SK-N-SH treated with all-trans-retinoic acid at 6 μM for 48 hours (cell line): ENCODE data around the gene FES.

Experiments
- ATAC-seq: fragments of 200-7000 bp; cut with Tn5 transposase; 3 replicates; pipeline ENCODE4 v1.9.1; 2020; ENCODE audit warnings: mild to moderate bottlenecking, moderate library complexity
- ARNTL ChIP-seq: fragments of 450-650 bp; formaldehyde crosslinking; IDR thresholded peaks from 2 replicates; pipeline ENCODE4 v1.5.0; 2020; ENCODE audit warnings: low read depth, mild to moderate bottlenecking, moderate library complexity, borderline replicate concordance
- BACH2 ChIP-seq: fragments of 250-450 bp; sonication (Bioruptor Pico); IDR thresholded peaks from 2 replicates; pipeline ENCODE4 v1.9.0; 2021; ENCODE audit warnings: mild to moderate bottlenecking, borderline replicate concordance
- CSDC2 ChIP-seq: fragments of 250-450 bp; sonication (Bioruptor Pico); IDR thresholded peaks from 2 replicates; pipeline ENCODE4 v1.5.0; 2020; ENCODE audit warnings: mild to moderate bottlenecking, moderate library complexity
- ESRRG ChIP-seq: fragments of 250-450 bp; sonication (Bioruptor Pico); IDR thresholded peaks from 2 replicates; pipeline ENCODE4 v1.6.1; 2021; ENCODE audit warnings: mild to moderate bottlenecking
- OSR1 ChIP-seq: fragments of 250-450 bp; sonication (Bioruptor Pico); IDR thresholded peaks from 2 replicates; pipeline ENCODE4 v1.8.0; 2022; ENCODE audit warnings: moderate library complexity, mild to moderate bottlenecking, inconsistent platforms
- PATZ1 ChIP-seq: fragments of 250-450 bp; sonication (Bioruptor Pico); IDR thresholded peaks from 2 replicates; pipeline ENCODE4 v1.8.0; 2020; ENCODE audit warnings: mild to moderate bottlenecking, moderate library complexity, borderline replicate concordance
- RARB ChIP-seq: fragments of 250-450 bp; sonication (Bioruptor Pico); IDR thresholded peaks from 2 replicates; pipeline ENCODE4 v1.8.0; 2021; ENCODE audit warnings: mild to moderate bottlenecking, moderate library complexity
- SNAI2 ChIP-seq: fragments of 250-450 bp; sonication (Bioruptor Pico); IDR thresholded peaks from 2 replicates; pipeline ENCODE4 v1.5.0; 2020; ENCODE audit warnings: mild to moderate bottlenecking, moderate library complexity
- TOX ChIP-seq: fragments of 250-450 bp; sonication (Bioruptor Pico); IDR thresholded peaks from 2 replicates; pipeline ENCODE4 v1.8.0; 2021; ENCODE audit warnings: mild to moderate bottlenecking, moderate library complexity, borderline replicate concordance
- TSHZ2 ChIP-seq: fragments of 250-450 bp; sonication (Bioruptor Pico); IDR thresholded peaks from 2 replicates; pipeline ENCODE4 v1.5.0; 2020; ENCODE audit warnings: mild to moderate bottlenecking, moderate library complexity
- ZC3H10 ChIP-seq: fragments of 250-450 bp; sonication (Bioruptor Pico); IDR thresholded peaks from 2 replicates; pipeline ENCODE4 v1.5.1; 2021; ENCODE audit warnings: mild to moderate bottlenecking, moderate library complexity
- ZFP3 ChIP-seq: fragments of 250-450 bp; sonication (Bioruptor Pico); IDR thresholded peaks from 2 replicates; pipeline ENCODE4 v1.5.0; 2020; ENCODE audit warnings: mild to moderate bottlenecking, moderate library complexity
- ZFP30 ChIP-seq: fragments of 450-650 bp; formaldehyde crosslinking; IDR thresholded peaks from 2 replicates; pipeline ENCODE4 v1.5.0; 2022; ENCODE audit warnings: mild to moderate bottlenecking, moderate library complexity
- ZNF565 ChIP-seq: fragments of 450-650 bp; formaldehyde crosslinking; conservative IDR thresholded peaks from 2 replicates; pipeline ENCODE4 v1.5.0; 2020; ENCODE audit warnings: low read depth, mild to moderate bottlenecking, moderate library complexity
- ZNF70 ChIP-seq: fragments of 450-650 bp; formaldehyde crosslinking; IDR thresholded peaks from 2 replicates; pipeline ENCODE4 v1.5.0; 2020; ENCODE audit warnings: mild to moderate bottlenecking, moderate library complexity
- ZNF8 ChIP-seq: fragments of 450-650 bp; formaldehyde crosslinking; IDR thresholded peaks from 2 replicates; pipeline ENCODE4 v1.5.0; 2020; ENCODE audit warnings: mild to moderate bottlenecking, moderate library complexity
- TF ChIP-seq, protein P1 (sequence below): fragments of 250-450 bp; sonication (Bioruptor Pico); IDR thresholded peaks from 2 replicates; pipeline ENCODE4 v1.5.1; 2021; ENCODE audit warnings: mild to moderate bottlenecking, moderate library complexity
- TF ChIP-seq, protein P2 (sequence below): fragments of 250-450 bp; sonication (Bioruptor Pico); IDR thresholded peaks from 2 replicates; pipeline ENCODE4 v1.5.1; 2020; ENCODE audit warnings: low read depth, mild to moderate bottlenecking, moderate library complexity
- TF ChIP-seq, protein P3 (sequence below): fragments of 250-450 bp; sonication (Bioruptor Pico); IDR thresholded peaks from 2 replicates; pipeline ENCODE4 v1.8.0; 2021; ENCODE audit warnings: low read depth, mild to moderate bottlenecking, moderate library complexity, borderline replicate concordance

FES gene

DNA sequence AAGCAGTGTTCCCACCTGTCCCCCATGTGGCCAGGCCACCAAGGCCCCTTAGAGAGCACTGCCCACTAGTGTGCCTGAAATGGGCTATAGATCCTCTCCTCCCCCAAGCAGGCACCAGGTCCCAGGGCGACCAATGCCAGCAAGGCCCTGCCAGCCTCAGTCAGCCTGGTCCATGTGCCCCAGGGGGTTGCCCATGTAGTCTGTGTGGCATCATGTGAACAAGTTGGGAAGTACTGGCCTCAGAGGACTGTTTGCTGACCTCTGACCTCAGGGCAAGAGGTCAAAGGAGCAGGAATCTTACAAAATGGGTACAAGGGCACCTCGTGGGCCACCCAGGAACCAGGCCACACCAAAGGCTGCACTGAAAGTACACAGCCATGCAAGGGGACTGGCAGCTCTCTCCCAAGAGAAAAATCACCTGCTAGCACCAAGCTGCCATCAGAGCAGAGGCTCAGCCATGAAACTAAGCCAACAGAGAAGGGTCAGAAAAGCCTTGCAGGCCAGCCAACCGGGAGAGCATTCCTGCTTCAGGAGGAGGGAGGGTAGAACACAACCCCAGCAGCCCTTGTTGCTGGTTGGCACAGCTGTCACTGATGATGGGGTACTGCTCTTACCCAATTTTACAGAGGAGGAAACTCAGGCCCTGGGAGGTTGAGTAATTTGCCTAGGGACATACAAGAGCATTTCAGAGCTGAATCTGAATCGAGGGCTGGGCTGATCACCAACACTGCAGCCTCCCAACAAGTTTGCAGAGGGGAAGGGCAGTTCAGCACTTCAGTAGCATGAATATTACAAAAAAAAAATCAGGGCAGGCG, 21.1 kb upstream of the FES start:
- no peak for ATAC-seq
- TF ChIP-seq CSDC2, result no peak
- TF ChIP-seq SNAI2 (CRISPR knock-in tag), result no peak
- TF ChIP-seq, protein P1, sequence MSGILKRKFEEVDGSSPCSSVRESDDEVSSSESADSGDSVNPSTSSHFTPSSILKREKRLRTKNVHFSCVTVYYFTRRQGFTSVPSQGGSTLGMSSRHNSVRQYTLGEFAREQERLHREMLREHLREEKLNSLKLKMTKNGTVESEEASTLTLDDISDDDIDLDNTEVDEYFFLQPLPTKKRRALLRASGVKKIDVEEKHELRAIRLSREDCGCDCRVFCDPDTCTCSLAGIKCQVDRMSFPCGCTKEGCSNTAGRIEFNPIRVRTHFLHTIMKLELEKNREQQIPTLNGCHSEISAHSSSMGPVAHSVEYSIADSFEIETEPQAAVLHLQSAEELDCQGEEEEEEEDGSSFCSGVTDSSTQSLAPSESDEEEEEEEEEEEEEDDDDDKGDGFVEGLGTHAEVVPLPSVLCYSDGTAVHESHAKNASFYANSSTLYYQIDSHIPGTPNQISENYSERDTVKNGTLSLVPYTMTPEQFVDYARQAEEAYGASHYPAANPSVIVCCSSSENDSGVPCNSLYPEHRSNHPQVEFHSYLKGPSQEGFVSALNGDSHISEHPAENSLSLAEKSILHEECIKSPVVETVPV (CRISPR knock-in tag), result no peak
- TF ChIP-seq TSHZ2, result no peak
- TF ChIP-seq ZFP3, result no peak
- no peak for TF ChIP-seq ESRRG
- no peak for TF ChIP-seq RARB (CRISPR knock-in tag)
- no peak for TF ChIP-seq ZNF8 (CRISPR knock-in tag)
- no peak for TF ChIP-seq ARNTL (CRISPR knock-in tag)
- no peak for TF ChIP-seq ZNF70 (CRISPR knock-in tag)
- no peak for TF ChIP-seq PATZ1 (CRISPR knock-in tag)
- no peak for TF ChIP-seq ZC3H10 (CRISPR knock-in tag)
- TF ChIP-seq ZFP30, result no peak
- TF ChIP-seq, protein P2, sequence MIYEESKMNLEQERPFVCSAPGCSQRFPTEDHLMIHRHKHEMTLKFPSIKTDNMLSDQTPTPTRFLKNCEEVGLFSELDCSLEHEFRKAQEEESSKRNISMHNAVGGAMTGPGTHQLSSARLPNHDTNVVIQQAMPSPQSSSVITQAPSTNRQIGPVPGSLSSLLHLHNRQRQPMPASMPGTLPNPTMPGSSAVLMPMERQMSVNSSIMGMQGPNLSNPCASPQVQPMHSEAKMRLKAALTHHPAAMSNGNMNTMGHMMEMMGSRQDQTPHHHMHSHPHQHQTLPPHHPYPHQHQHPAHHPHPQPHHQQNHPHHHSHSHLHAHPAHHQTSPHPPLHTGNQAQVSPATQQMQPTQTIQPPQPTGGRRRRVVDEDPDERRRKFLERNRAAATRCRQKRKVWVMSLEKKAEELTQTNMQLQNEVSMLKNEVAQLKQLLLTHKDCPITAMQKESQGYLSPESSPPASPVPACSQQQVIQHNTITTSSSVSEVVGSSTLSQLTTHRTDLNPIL (CRISPR knock-in tag), result no peak
- TF ChIP-seq, protein P3, sequence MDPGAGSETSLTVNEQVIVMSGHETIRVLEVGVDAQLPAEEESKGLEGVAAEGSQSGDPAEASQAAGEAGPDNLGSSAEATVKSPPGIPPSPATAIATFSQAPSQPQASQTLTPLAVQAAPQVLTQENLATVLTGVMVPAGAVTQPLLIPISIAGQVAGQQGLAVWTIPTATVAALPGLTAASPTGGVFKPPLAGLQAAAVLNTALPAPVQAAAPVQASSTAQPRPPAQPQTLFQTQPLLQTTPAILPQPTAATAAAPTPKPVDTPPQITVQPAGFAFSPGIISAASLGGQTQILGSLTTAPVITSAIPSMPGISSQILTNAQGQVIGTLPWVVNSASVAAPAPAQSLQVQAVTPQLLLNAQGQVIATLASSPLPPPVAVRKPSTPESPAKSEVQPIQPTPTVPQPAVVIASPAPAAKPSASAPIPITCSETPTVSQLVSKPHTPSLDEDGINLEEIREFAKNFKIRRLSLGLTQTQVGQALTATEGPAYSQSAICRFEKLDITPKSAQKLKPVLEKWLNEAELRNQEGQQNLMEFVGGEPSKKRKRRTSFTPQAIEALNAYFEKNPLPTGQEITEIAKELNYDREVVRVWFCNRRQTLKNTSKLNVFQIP (CRISPR knock-in tag), result no peak
- no peak for TF ChIP-seq BACH2 (CRISPR knock-in tag)
- no peak for TF ChIP-seq TOX (CRISPR knock-in tag)

DNA sequence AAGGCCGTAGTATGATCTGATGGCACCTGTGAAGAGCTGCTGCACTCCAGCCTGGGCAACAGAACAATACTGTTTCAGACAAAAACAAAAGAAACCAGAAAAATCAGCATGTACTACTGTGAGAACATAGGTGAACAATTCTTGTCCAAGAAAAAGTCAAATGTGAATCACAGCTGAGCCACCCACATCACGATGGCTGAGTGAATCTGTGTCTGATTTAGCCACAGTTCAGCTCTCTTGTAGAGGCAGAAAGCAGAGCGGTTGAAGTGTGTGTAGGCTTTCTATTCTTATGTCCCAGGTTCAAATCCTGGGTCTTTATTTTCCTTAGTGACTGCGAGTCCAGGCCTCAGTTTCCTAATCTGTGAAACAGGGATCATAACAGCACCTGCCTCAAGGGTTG, 20.3 kb upstream of the FES start:
- ATAC-seq, result no peak
- TF ChIP-seq, protein P3 (CRISPR knock-in tag), result no peak
- TF ChIP-seq CSDC2 (no peak), OSR1 (no peak), ZC3H10 (CRISPR knock-in tag) (no peak), ZNF70 (CRISPR knock-in tag) (no peak), TOX (CRISPR knock-in tag) (no peak), ZNF565 (CRISPR knock-in tag) (no peak)
